IPS-18c (cell line): ENCODE results near the gene TXNRD1.
"Not testable (repeated sequence)": the region's sequence is repeated elsewhere in the genome, so short reads cannot be mapped to it uniquely, and the experiment has no call there.

Experiments
- H3K4me3 ChIP-seq: 2 replicates; pipeline ENCODE4 v1.7.0; 2013; ENCODE audit warnings: low read depth, mild to moderate bottlenecking, low read length, moderate library complexity; ENCODE audit not compliant: insufficient read depth
- H3K9me3 ChIP-seq: one replicate; pipeline ENCODE4 v1.6.1; 2013; ENCODE audit warnings: mild to moderate bottlenecking, low read length, moderate library complexity; ENCODE audit not compliant: control insufficient read depth, insufficient read depth

Gene TXNRD1

DNA sequence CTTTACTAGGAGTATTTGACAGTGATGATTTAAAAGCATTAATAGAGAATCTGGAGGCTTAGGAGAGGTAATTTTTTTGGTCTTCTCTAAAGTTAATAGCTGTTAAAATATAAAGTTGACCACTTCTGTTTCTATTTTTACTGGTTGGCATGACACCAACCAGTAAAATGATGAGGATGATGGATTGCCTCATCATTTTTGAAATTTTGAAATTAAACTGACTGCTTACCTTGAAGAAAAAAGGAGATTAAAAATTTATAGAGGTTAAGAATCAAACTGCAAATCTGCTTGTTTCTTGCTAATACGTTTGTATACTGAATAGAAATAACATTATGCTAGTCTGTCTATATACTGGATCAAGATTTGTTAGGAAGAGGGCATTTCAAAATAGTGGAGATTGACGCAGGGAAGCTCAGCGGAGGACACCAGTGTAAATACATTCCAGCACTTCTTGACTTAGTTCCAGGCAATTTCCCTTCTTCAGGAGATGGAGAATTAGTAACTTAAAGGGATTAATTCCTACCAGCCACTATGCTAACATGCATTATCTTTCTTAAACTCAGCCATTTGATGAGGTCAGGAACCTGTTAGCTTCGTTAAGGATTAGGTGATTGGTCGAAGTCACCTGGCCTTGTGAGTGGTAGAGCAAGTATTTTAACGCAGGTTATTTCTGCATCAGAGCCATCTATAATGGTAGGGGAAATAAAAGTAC, 91.5 kb downstream of the TXNRD1 start:
- H3K4me3 ChIP-seq, result no peak overlapping the region
- peaks cover 2% of the 10 kb centered on the region for H3K9me3 ChIP-seq

DNA sequence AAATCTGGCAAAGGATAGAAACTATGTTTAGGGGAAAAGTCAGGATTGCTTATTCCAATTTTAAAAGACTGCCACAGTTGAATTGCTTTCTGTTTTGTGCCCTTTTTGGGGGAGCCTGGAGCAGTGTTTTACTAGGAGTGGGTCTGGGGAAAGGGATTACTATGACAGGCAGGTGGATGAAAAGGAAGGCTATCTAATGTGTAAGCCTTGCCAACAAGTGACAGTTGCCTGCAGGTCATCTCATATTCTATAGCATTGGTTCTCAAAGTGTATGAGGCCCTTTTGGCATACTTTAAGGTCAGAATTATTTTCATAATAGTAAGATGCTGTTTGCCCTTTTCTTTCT, 92.0 kb downstream of the TXNRD1 start:
- H3K4me3 ChIP-seq, result no peak overlapping the region

DNA sequence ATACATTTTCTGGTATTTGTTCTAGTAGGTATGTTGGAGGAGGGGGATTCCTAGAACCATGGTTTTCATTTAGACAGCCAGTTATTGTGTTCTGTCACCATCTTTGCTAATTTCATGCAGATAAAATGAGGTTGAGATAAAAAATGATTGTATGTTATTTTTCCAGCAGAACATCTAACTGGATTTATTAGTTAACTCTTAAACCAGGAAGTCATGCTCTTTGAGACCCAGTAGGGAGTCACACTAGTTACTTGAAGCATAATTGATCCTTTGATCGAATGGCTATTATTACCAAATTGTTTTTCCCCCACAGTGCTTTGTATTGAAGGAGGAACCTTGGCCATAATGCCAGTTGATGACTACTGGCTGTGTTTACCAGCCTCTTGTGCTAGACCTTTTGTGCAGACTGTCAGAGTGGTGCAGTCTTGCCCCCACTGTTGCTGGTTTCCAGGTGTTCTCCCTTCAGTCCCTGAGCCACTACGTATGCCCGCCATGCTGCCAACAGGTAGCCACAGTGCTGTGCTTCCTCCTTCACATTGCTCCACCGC, 93.9 kb downstream of the TXNRD1 start:
- H3K4me3 ChIP-seq, result no peak overlapping the region

More for the DNA sequence above, 92.0 kb downstream of the TXNRD1 start:
- H3K9me3 ChIP-seq, result peaks cover 2% of the 10 kb centered on the region

DNA sequence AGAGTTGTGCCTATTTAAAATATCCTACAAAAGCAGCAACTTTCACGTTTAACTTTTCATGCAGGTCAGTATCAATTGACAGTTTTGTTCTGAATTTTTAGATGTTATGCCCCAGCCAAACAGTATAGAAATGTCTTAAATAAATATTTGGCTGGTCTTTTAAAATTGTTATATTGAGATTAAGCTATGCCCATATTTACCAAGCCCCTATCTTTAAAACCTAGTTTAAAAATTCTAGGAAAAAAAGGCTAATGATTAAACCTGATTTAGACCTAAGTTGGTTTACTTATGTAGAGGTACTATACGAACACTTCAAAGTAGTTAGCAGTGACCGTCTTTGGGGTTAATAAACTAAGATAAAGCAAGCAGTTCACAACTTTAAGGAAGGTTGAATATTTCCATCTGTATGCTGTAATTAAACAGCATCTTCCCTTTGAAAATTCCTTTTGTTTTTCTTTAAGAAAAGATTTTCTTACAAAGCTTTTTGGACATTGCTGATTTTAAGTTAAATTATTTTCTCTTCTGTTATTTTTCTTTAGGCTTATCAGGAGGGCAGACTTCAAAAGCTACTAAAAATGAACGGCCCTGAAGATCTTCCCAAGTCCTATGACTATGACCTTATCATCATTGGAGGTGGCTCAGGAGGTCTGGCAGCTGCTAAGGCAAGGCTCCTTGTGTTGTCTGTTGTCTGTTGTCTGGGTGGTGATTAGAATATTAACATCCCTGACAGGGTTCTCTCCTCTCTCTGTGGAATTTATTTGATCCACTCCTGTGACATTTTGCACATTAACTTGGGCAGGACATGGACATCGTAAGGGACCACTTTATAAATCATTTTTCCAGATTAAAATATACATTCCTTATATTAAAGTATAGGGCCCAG, 95.4 kb downstream of the TXNRD1 start:
- Histone ChIP-seq H3K9me3 (no peaks in the 10 kb centered on the region), H3K4me3 (no peak overlapping the region)

More for the DNA sequence above, 93.9 kb downstream of the TXNRD1 start:
- H3K9me3 ChIP-seq, result no peaks in the 10 kb centered on the region

DNA sequence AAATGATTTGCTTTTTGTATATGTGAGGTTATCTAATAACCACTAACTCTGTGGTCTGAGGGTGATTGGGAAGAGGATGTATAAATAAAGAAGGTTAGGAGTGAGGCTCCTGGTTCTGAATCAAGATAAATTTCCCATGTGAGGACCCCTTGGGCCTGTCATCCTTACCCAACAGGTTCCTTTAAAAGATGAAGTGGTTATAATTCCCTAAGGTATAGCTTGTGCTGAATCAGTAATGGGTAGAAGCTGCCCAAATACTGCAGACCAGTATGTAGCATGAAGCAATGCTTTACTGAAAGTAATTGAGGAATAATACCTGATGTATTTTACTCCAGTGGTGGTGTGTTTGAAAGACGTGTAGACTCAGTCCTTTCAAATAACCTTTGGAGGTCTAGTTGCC, 96.6 kb downstream of the TXNRD1 start:
- Histone ChIP-seq H3K4me3 (no peak overlapping the region), H3K9me3 (no peaks in the 10 kb centered on the region)

DNA sequence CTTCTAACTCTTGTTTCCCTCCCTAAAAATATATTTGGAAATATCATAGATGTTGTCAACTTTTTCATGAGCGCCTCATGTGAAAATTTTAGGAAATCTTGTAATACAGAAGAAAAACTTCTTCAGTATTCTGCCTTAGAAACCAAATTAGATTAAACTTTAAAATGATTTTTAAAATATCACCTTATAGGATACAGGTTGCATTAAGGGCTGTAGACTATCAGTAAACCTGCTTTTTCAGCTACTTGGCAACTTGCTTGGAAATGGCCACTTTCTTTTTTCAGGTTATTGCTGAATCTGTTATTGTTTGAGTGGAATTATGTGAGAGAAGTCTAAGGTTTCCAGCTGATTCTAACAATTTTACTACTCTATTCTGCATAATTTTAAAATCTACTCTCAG, 97.1 kb downstream of the TXNRD1 start:
- no peaks in the 10 kb centered on the region for H3K9me3 ChIP-seq
- H3K4me3 ChIP-seq, result no peak overlapping the region

DNA sequence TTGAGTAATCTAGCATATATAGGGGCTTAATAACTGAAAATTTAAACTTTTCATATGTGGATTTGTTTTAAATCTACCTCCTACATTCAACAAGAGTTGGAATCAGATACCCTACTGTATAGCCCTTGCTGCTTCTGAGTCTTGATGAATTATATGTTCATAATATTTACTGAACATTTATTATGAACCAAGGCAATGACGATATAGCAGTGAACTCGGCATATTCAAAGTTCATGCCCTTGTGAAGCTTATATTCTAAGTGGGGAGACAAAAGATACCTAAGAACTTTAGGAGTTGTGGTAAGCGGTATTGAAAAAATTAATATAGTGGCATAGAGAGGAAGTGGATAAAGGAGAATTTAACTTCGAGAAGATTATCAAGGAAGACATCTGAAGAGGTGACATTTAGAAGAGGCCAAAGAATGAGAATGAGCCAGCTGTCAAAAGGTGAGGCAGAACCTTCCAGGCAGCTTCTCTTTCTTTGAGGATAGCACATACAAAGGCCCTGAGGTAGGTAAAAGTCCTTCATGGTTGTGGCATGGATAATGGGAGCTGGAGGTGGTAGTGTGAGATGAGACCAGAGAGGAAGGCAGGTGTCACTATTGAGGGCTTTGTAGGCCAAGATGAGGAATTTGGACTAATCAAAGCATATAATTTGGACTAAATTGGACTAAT, 98.1 kb downstream of the TXNRD1 start:
- Histone ChIP-seq H3K9me3 (no peaks in the 10 kb centered on the region), H3K4me3 (no peak overlapping the region)

DNA sequence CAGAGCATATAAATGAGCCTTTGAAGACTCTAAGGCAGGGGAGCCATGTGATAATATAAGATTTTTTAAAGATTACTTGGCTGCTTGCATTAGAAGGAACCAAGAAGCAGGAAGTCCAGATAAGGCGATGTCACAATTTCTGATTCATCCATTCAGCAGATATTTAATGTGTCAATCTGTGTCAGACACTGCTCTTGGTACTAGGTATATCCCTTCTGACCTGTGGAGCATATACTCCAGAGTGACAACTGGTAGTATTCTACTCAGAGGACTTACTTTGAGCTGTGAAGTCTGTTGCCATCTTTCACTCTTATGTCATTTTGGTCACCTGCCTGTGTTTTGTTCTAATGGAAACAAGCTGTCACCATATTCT, 98.6 kb downstream of the TXNRD1 start:
- no peaks in the 10 kb centered on the region for H3K9me3 ChIP-seq
- no peak overlapping the region for H3K4me3 ChIP-seq

DNA sequence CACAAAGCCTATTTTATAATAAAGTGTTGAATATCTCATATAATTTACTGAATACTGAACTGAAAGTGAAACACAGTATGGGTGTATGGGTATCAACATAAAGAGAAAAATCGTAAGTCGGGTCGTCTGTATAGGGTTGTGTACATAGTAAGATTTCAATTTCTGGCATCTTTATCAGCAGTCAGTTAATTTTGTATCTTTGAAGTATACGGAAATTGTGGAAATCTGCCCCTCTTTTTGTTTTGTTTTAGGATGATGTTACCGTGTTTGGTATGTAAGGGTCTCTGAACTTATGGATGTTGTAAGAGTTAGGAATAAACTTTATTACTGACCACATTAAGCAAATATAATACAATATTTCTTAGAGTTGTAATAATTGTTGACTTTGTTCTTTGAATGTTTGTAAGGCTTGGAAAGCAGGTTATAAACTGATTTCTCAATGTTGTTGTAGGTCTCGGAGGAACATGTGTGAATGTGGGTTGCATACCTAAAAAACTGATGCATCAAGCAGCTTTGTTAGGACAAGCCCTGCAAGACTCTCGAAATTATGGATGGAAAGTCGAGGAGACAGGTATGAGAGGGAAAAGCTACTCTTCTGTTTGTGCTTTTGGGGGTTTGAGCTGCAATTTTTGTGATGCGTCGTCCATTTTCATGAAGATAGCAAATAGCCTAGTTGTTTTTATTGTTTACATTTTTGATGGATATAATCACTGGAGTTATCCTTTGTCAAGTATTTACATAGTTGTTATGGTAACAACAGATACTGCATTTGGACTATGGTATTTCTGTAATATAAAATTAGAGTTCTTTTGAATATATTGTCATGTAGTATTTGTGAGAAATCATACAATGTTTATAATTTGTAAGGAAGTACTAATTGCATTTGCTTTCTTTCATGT, 100.0 kb downstream of the TXNRD1 start:
- Histone ChIP-seq H3K4me3 (no peak overlapping the region), H3K9me3 (no peaks in the 10 kb centered on the region)

DNA sequence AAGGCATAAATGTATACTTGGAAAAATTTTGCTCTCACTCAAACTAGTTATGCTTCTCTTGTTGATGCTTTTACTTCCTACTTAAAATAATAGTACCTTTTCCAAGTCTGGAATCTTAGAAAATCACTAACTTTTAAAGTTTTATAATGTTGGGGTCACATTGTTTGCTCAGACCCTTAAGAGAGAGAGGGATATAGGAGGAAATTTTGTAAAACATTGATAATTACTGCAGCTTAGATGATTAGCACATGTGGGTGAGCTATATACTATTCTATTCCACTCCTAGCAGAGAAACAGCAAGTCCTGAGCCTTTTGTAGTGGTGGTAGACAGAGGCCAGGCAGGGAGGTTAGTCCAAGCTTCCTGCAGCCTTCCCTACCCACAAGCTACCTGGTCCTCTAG, 101.4 kb downstream of the TXNRD1 start:
- H3K9me3 ChIP-seq, result no peaks in the 10 kb centered on the region
- H3K4me3 ChIP-seq, result no peak overlapping the region

DNA sequence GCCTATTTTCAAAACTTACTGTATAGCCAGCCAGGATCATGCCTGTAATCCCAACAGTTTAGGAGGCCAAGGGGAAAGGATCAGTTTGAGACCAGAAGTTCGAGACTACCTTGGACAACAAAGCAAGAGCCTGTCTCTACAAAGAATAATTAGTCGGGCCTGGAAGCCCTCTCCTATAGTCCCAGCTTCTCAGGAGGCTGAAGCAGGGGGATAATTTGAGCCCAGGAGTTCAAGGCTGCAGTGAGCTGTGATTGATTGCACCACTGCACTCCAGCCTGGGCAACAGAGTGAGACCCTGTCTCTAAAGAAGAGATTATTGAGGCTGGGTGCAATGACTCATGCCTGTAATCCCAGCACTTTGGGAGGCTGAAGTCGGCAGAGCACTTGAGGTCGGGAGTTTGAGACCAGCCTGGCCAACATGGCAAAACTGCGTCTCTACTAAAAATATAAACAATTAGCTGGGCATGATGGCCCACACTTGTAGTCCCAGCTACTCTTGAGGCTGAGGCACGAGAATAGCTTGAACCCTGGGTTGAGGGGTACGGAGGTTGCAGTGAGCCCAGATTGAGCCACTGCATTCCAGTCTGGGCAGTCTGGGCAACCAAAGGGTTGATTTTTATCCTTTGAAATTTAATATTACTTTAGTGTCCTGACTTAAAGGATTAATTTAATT, 102.1 kb downstream of the TXNRD1 start:
- Histone ChIP-seq H3K4me3 (no peak overlapping the region), H3K9me3 (no peaks in the 10 kb centered on the region)

DNA sequence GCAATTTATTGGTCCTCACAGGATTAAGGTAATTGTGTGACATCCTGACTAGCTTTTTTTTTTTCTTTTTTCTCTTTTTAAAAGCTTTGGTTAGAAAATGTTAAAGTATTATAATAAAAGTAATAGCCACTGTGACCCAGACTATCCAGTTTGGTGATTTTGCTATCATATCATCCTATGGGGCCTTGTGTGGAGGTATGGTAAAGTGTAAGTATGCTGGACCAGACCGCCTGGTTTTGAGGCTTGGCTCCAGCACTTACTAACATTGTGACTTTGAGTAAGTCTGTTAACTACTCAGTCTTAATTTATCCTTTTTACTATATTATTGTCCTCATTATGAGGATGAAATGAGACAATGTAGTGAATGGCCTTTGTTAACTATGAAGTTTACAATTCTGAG, 103.4 kb downstream of the TXNRD1 start:
- H3K9me3 ChIP-seq, result no peaks in the 10 kb centered on the region
- H3K4me3 ChIP-seq, result no peak overlapping the region

DNA sequence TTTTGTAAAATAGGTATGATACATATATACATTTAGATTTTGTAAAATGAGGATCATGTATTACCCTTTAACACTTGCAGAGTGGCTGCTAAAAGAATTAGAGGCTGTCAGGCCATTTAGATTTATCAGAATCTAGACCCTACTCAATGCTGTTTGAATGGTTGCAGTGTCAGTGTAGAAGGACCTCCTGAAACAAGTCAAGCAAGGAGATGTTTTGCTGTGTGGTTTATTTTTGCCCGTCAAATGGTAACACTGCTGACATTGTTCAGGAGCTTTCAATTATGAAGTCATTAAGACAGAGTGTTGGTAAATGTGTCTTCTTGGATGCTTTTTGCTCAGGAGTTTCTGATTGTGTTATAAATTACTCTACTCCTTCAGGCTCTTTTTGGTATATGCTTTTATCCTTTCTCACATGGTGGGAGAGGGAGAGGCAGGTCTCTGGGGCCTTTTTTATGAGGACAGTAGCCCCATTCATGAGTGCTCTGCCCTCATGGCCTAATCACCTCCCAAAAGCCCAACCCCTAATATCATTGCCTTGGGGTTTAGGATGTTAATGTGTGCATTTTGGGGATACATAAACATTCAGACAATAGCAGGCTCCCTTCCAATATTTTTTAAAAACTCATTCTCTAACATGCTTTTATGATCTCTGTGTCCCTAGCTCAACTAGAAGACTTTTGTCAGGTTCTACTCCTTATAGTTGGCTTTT, 104.5 kb downstream of the TXNRD1 start:
- Histone ChIP-seq H3K4me3 (no peak overlapping the region), H3K9me3 (no peaks in the 10 kb centered on the region)

DNA sequence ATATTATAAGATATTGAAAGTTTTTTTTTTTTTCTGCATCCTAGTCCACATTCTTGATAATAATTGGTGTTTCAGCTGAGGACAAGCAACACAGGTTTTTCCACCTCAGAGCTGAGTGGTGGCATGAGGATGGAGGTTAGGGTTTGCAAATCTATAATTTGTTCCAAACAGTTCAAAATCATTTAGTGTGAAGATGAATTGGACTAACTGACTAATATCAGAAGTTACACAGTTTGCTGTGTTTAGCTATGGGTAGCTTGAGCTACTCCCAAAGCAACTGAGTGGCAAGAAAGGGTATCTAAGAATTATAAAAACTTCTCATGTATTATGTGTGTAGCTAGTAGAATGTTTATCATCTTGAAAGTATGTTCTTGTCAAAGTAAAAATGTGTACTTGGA, 105.0 kb downstream of the TXNRD1 start:
- no peak overlapping the region for H3K4me3 ChIP-seq
- no peaks in the 10 kb centered on the region for H3K9me3 ChIP-seq

DNA sequence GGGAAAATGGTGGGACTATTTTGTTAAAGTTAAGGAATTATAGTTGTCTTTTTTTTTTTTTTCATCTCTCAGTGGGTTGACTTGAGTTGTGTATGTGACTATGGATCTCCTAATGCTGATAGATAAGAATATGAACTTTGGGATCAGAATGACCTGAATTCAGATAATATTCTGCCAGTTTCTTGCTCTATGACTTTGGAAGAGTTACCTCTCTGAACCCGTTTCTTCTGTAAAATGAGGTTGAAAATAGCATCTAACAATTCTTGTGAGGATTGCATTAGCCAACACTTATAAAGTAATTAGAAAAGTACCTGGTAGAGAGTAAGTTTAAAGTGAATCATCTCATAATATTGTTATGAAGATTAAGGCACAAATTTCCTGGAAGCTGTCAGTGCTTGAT, 106.4 kb downstream of the TXNRD1 start:
- no peak overlapping the region for H3K4me3 ChIP-seq
- H3K9me3 ChIP-seq, result no peaks in the 10 kb centered on the region

DNA sequence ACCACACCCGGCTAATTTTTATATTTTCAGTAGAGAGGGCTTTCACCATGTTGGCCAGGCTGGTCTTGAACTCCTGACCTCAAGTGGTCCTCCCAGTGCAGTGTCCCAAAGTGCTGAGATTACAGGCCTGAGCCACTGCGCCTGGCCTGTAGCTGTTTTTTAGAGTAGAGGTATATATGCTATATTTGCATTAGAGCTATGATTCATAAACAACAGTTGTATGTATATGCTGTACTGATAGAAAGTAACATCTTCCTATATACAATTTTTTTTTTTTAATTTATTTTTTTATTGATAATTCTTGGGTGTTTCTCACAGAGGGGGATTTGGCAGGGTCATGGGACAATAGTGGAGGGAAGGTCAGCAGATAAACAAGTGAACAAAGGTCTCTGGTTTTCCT, 107.0 kb downstream of the TXNRD1 start:
- not testable (repeated sequence) for H3K4me3 ChIP-seq, H3K9me3 ChIP-seq
